Measurements from ENCODE around the gene RASGRF1. TPM values are rescaled to one million over a fixed set of nuclear protein-coding genes. Genes with fewer than 3 reads are reported as not detected.

Gene RASGRF1
- total and polyA plus RNA-seq, 11 donors: 0.12 to 0.40 (median 0.25) TPM; not detected in 8

DNA sequence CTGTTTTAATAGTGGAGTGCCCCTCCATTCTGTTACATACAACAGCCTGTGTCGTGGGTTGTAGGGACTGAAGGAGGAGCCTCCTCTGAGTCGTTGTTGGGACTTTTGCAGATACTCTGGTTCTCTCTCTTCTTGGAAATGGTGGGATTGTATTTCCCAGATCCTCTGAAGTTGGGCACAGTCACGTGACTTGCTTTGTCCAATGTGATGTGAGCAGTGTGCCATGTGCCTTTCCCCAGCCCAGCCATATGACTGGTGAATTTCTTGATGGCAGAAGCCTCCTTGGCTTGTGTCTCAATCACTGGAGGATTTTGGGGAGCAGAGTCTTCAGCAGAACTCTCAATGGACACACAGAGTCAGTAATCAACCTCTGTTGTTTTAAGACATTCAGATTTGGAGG, 36.2 kb downstream of the RASGRF1 start:
- DNase-seq (no peak), ATAC-seq (no peak)
- 67 to 82% (median 70%) methylated on average over 3 of the region's 3 CpGs for WGBS, 4 donors
- no peaks in the 10 kb centered on the region for H3K4me1 ChIP-seq
- H3K4me3 ChIP-seq: no peak overlapping the region
- H3K9me3 ChIP-seq: no peaks in the 10 kb centered on the region
- H3K36me3 ChIP-seq: no peaks in the 10 kb centered on the region
- H3K27ac ChIP-seq: no peak overlapping the region
- TF ChIP-seq POLR2A (IDR thresholded peaks at IDR 0.05): no peak
- TF ChIP-seq CTCF (IDR thresholded peaks at IDR 0.05): no peak
- H3K27me3 ChIP-seq: peaks cover 0 to 7% (median 0%) of the 10 kb centered on the region in 9 donors
- intact Hi-C loops (cut with DNase I): loop anchor here in 1 of 10 donors (5.0 kb wide), 1 partner anchor 48 kb away; no protein-coding TSS in a partner anchor

DNA sequence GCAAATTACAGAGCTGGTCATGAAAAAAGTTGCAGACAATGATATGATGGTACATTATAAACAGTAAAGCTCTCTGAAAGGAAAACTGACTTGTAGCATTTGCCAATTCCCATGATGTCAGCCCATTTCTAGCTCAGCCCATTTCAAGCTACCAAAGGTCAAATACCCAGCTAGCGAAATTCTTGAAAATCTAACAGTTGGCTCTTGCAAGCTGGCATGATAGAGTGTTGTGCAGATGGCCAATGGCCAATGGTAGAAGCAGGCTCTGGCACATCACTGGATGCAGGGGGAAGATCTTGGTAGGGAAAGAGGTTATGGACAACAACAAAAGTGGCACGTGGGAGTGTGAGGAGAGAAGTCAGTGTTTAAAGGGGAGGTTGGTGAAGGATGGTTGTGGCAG, 36.7 kb downstream of the RASGRF1 start:
- no peaks in the 10 kb centered on the region for H3K4me1 ChIP-seq
- H3K27me3 ChIP-seq: peaks cover 0 to 7% (median 0%) of the 10 kb centered on the region in 9 donors
- intact Hi-C loops (cut with DNase I): loop anchor here in 1 of 10 donors (5.0 kb wide), 1 partner anchor 48 kb away; no protein-coding TSS in a partner anchor
- no peaks in the 10 kb centered on the region for H3K36me3 ChIP-seq
- ATAC-seq: no peak
- H3K27ac ChIP-seq: no peak overlapping the region
- no peak overlapping the region for H3K4me3 ChIP-seq
- WGBS, 4 donors: 82 to 88% (median 86%) methylated on average over 2 of the region's 2 CpGs
- no peaks in the 10 kb centered on the region for H3K9me3 ChIP-seq
- TF ChIP-seq CTCF (IDR thresholded peaks at IDR 0.05): no peak
- no peak for TF ChIP-seq POLR2A (IDR thresholded peaks at IDR 0.05)
- DNase-seq: no peak

- intact Hi-C loops (cut with DNase I): loop anchor here in 1 of 10 donors (5.0 kb wide), 1 partner anchor 50 kb away; no protein-coding TSS in a partner anchor
- no peak overlapping the region for H3K4me3 ChIP-seq
- no peaks in the 10 kb centered on the region for H3K36me3 ChIP-seq
- H3K27me3 ChIP-seq: peaks cover 0 to 3% (median 0%) of the 10 kb centered on the region in 9 donors
- no peak for ATAC-seq
- H3K4me1 ChIP-seq: no peaks in the 10 kb centered on the region
- H3K27ac ChIP-seq: no peak overlapping the region
- 40 to 68% (median 48%) methylated on average over 3 of the region's 3 CpGs for WGBS, 4 donors
- TF ChIP-seq CTCF (IDR thresholded peaks at IDR 0.05) (no peak), POLR2A (IDR thresholded peaks at IDR 0.05) (no peak)
- no peak for DNase-seq
- no peaks in the 10 kb centered on the region for H3K9me3 ChIP-seq
These were observed 38.4 kb downstream of the RASGRF1 start for GRCh38 chr15:79051941-79052731.

DNA sequence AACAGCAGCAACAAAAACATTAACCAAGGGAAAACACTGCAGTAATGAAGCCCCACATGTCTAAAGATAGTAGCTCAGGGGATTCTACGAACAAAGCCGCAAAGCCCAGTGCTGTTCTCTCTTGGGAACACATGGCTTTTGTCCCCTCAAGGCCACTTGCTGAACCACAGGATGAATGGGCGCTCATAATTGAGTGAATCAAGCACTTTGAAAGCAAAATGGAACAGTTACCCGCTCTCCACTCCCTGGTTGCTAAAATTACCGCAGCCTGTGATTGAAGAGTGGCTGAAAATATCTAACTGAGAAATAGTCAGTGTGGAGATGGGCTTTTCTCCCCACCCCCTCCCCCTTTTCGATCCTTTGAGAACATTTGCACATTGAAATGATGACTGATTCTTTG, 39.6 kb downstream of the RASGRF1 start:
- TF ChIP-seq POLR2A (IDR thresholded peaks at IDR 0.05) (no peak), CTCF (IDR thresholded peaks at IDR 0.05) (no peak)
- no peak for ATAC-seq
- Histone ChIP-seq H3K4me3 (no peak overlapping the region), H3K27me3 (no peaks in the 10 kb centered on the region), H3K27ac (no peak overlapping the region), H3K36me3 (no peaks in the 10 kb centered on the region), H3K9me3 (no peaks in the 10 kb centered on the region), H3K4me1 (no peaks in the 10 kb centered on the region)
- intact Hi-C loops (cut with DNase I): loop anchor here in 1 of 10 donors (5.0 kb wide), 1 partner anchor 51 kb away; no protein-coding TSS in a partner anchor
- 66 to 83% (median 71%) methylated on average over 6 of the region's 6 CpGs for WGBS, 4 donors
- no peak for DNase-seq
